ENCODE results near the gene ZNF263. TPM values are rescaled to one million over a fixed set of nuclear protein-coding genes. Genes with fewer than 3 reads are reported as not detected.

The ZNF263 gene
- total and polyA plus RNA-seq, 10 of the 15 experiments (the other 5 are each of a cell fraction or from before 2014, with no cell fraction given): 4.7 to 45.6 (median 24.5) TPM

GRCh38 chr16:3311496-3311895 is 28.2 kb downstream of the ZNF263 start:
- peaks cover 39% of the 10 kb centered on the region for H3K9me3 ChIP-seq (replicated peaks; ENCODE audit: control insufficient read depth, insufficient read depth, low read length)
- no peak overlapping the region for H3K4me2 ChIP-seq (ENCODE audit: control insufficient read depth, insufficient read depth)
- ChIA-PET RAD21 (ENCODE audit: unreplicated experiment) (no interaction called here), POLR2A (interaction anchor here (0.5 kb wide), 1 partner anchor 203 kb away, joined by 5 read pairs; no protein-coding TSS in a partner anchor), CTCF (no interaction called here), SMC1A (ENCODE audit: uncharacterized antibody, unreplicated experiment) (no interaction called here)
- in situ Hi-C loops (cut with MboI): no loop called here
- ATAC-seq (no peak), DNase-seq (ENCODE audit: low read depth, low spot score) (no peak), FAIRE-seq (no peak)
- BruUV-seq (replicated peaks): no TSS peak
- H4K20me1 ChIP-seq (ENCODE audit: control insufficient read depth, insufficient read depth): no peaks in the 10 kb centered on the region
- H3K27ac ChIP-seq (ENCODE audit: control insufficient read depth, insufficient read depth): no peak overlapping the region
- H3K27me3 ChIP-seq (replicated peaks in 1 of 2; ENCODE audit: control insufficient read depth in 2 of 2, insufficient read depth in 2 of 2, low read length in 1 of 2): no peaks in the 10 kb centered on the region
- no peaks in the 10 kb centered on the region for H3K4me1 ChIP-seq (ENCODE audit: control insufficient read depth, insufficient read depth, low read length)
- peaks cover 0 to 16% of the 10 kb centered on the region in 2 experiments; a peak in 2 of 4 replicates for H3K36me3 ChIP-seq (ENCODE audit: control insufficient read depth in 2 of 2, insufficient read depth in 2 of 2, low read length in 1 of 2)
- intact Hi-C loops (cut with micrococcal nuclease; ENCODE audit: unreplicated experiment): no loop called here
- no peak overlapping the region for H3K4me3 ChIP-seq
- 98% methylated on average over 4 of the region's 4 CpGs for WGBS (ENCODE audit: insufficient coverage, insufficient replicate concordance, low lambda C conversion rate, missing lambda C conversion rate)
- no peak overlapping the region for H3K9ac ChIP-seq (ENCODE audit: control insufficient read depth, insufficient read depth, low read length)
- TF ChIP-seq ZNF24 (IDR thresholded peaks at IDR 0.05) (no peak), CREM (IDR thresholded peaks at IDR 0.05; ENCODE audit: low read depth) (no peak), NR2C1 (IDR thresholded peaks at IDR 0.05) (no peak), BCL11A (IDR thresholded peaks at IDR 0.05; ENCODE audit: low read depth, low read length) (no peak), POLR2AphosphoS5 (IDR thresholded peaks at IDR 0.05; ENCODE audit: low read length) (no peak), CBX3 (IDR thresholded peaks at IDR 0.05; ENCODE audit: borderline replicate concordance, low read depth) (no peak), NFYB (IDR thresholded peaks at IDR 0.05; ENCODE audit: insufficient read depth, low read depth, low read length) (no peak), KLF5 (IDR thresholded peaks at IDR 0.05; ENCODE audit: partially characterized antibody) (no peak)
- no peaks in the 10 kb centered on the region for H3K79me2 ChIP-seq (ENCODE audit: control insufficient read depth, insufficient read depth, low read length)
- no peak overlapping the region for H2AFZ ChIP-seq (ENCODE audit: control insufficient read depth, low read depth, low read length)

- H3K9me3 ChIP-seq (replicated peaks; ENCODE audit: control insufficient read depth, insufficient read depth, low read length): peaks cover 42% of the 10 kb centered on the region
- no peak overlapping the region for H3K4me3 ChIP-seq
- DNase-seq (ENCODE audit: low read depth, low spot score): no peak
- no peak overlapping the region for H3K4me2 ChIP-seq (ENCODE audit: control insufficient read depth, insufficient read depth)
- RAD21 ChIA-PET (ENCODE audit: unreplicated experiment): no interaction called here
- H2AFZ ChIP-seq (ENCODE audit: control insufficient read depth, low read depth, low read length): no peak overlapping the region
- H3K27ac ChIP-seq (ENCODE audit: control insufficient read depth, insufficient read depth): no peak overlapping the region
- no peak for FAIRE-seq
- POLR2A ChIA-PET: no interaction called here
- SMC1A ChIA-PET (ENCODE audit: uncharacterized antibody, unreplicated experiment): no interaction called here
- no peak for ATAC-seq
- H3K27me3 ChIP-seq (replicated peaks in 1 of 2; ENCODE audit: control insufficient read depth in 2 of 2, insufficient read depth in 2 of 2, low read length in 1 of 2): no peaks in the 10 kb centered on the region
- H3K4me1 ChIP-seq (ENCODE audit: control insufficient read depth, insufficient read depth, low read length): no peaks in the 10 kb centered on the region
- in situ Hi-C loops (cut with MboI) (no loop called here), intact Hi-C loops (cut with micrococcal nuclease; ENCODE audit: unreplicated experiment) (no loop called here)
- no peaks in the 10 kb centered on the region for H4K20me1 ChIP-seq (ENCODE audit: control insufficient read depth, insufficient read depth)
- no peaks in the 10 kb centered on the region for H3K79me2 ChIP-seq (ENCODE audit: control insufficient read depth, insufficient read depth, low read length)
- CTCF ChIA-PET: no interaction called here
- peaks cover 0 to 14% of the 10 kb centered on the region in 2 experiments; a peak in 2 of 4 replicates for H3K36me3 ChIP-seq (ENCODE audit: control insufficient read depth in 2 of 2, insufficient read depth in 2 of 2, low read length in 1 of 2)
- TF ChIP-seq ZBTB33 (IDR thresholded peaks at IDR 0.05) (no peak), ZNF217 (IDR thresholded peaks at IDR 0.05) (peak; percentile 93), SKIL (IDR thresholded peaks at IDR 0.05; ENCODE audit: low read depth, poor library complexity, severe bottlenecking) (peak; percentile 21), KLF5 (IDR thresholded peaks at IDR 0.05; ENCODE audit: partially characterized antibody) (peak; percentile 96), CBX5 (IDR thresholded peaks at IDR 0.05; ENCODE audit: low read depth) (peak; percentile 99), BACH1 (IDR thresholded peaks at IDR 0.05; ENCODE audit: borderline replicate concordance) (no peak)
- H3K9ac ChIP-seq (ENCODE audit: control insufficient read depth, insufficient read depth, low read length): no peak overlapping the region
- 92% methylated on average over 3 of the region's 3 CpGs for WGBS (ENCODE audit: insufficient coverage, insufficient replicate concordance, low lambda C conversion rate, missing lambda C conversion rate)
- BruUV-seq (replicated peaks): TSS peak; percentile 44
These were observed 34.2 kb downstream of the ZNF263 start for GRCh38 chr16:3317315-3317999.
